SJSA1 (cell line): Measurements from ENCODE around the gene AMBRA1. TPM values are rescaled to one million over a fixed set of nuclear protein-coding genes. Genes with fewer than 3 reads are reported as not detected.

Experiments
- DNase-seq, 2 experiments: peaks; one replicate each; pipeline ENCODE4 v3.0.0-alpha.2; 2015 to 2020; ENCODE audit warnings: low spot score in 2 of 2, low read depth in 1 of 2
- H3K27ac ChIP-seq: fragments of 250-450 bp; sonication (Bioruptor Pico); 2 replicates; pipeline ENCODE4 v1.5.1; 2020; ENCODE audit warnings: mild to moderate bottlenecking, moderate library complexity
- H3K27me3 ChIP-seq: fragments of 250-450 bp; sonication (Bioruptor Pico); replicated peaks from 2 replicates; pipeline ENCODE4 v1.5.1; 2020; ENCODE audit warnings: mild to moderate bottlenecking, moderate library complexity
- H3K36me3 ChIP-seq: fragments of 250-450 bp; sonication (Bioruptor Pico); 2 replicates; pipeline ENCODE4 v1.5.1; 2020; ENCODE audit warnings: mild to moderate bottlenecking
- H3K4me1 ChIP-seq: fragments of 250-450 bp; sonication (Bioruptor Pico); replicated peaks from 2 replicates; pipeline ENCODE4 v1.6.1; 2021; ENCODE audit warnings: mild to moderate bottlenecking
- H3K4me3 ChIP-seq: fragments of 250-450 bp; sonication (Bioruptor Pico); 2 replicates; pipeline ENCODE4 v1.5.1; 2020; ENCODE audit warnings: mild to moderate bottlenecking
- H3K9me3 ChIP-seq: fragments of 250-450 bp; sonication (Bioruptor Pico); replicated peaks from 2 replicates; pipeline ENCODE4 v1.5.1; 2020; ENCODE audit warnings: mild to moderate bottlenecking
- total RNA-seq: library from RNA; depleted of rRNA; stranded (reverse); fragments of >200 nt; shearing (Covaris generic); gene quantifications from 2 replicates; pipeline ENCODE4 v1.2.3, GENCODE V29; 2014; rRNA removed

AMBRA1 gene, protein sequence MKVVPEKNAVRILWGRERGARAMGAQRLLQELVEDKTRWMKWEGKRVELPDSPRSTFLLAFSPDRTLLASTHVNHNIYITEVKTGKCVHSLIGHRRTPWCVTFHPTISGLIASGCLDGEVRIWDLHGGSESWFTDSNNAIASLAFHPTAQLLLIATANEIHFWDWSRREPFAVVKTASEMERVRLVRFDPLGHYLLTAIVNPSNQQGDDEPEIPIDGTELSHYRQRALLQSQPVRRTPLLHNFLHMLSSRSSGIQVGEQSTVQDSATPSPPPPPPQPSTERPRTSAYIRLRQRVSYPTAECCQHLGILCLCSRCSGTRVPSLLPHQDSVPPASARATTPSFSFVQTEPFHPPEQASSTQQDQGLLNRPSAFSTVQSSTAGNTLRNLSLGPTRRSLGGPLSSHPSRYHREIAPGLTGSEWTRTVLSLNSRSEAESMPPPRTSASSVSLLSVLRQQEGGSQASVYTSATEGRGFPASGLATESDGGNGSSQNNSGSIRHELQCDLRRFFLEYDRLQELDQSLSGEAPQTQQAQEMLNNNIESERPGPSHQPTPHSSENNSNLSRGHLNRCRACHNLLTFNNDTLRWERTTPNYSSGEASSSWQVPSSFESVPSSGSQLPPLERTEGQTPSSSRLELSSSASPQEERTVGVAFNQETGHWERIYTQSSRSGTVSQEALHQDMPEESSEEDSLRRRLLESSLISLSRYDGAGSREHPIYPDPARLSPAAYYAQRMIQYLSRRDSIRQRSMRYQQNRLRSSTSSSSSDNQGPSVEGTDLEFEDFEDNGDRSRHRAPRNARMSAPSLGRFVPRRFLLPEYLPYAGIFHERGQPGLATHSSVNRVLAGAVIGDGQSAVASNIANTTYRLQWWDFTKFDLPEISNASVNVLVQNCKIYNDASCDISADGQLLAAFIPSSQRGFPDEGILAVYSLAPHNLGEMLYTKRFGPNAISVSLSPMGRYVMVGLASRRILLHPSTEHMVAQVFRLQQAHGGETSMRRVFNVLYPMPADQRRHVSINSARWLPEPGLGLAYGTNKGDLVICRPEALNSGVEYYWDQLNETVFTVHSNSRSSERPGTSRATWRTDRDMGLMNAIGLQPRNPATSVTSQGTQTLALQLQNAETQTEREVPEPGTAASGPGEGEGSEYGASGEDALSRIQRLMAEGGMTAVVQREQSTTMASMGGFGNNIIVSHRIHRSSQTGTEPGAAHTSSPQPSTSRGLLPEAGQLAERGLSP (N-terminal part only)
- 15.2 and 16.4 TPM in 2 replicates for total RNA-seq

DNA sequence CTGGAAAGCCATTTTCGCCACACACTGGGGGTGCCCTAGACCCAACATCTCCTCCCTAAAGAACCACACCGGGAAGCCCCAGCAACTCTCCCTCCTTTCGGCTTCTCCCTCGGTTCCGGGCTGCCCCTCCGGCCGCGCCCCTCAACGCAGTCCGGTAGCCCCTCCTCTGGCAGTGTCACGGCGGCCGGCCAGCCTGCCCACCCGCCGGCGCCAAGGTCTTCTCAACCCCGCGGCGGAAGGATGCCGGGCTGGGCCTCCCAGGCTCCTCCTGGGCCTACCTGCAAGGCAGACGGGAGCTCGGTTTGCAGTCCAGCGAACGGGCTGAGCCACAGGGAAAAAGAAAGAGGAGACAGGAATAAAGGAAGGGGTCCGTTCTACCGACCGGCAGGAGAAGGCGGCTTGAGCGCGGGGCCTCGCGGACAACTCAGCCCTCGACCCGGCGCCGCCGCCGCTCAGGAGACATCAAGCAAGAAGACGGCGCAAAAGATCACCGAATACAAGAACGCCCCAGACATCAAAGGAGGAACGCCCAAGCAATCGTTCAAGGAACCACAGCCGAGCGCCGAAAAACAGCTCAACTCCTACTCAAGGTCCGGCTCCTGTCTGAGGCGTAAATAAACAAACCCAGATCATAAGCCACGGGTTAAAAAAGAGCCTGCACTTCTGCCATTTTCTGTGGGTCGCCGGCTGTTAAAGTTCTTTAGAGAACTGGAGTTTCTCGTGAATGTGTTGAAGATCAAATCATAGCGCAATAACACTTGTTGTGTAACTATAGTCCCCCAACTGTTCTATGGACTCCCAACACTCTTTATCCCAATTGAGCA, at the start of gene AMBRA1:
TSS of gene AMBRA1 (minus strand) at position 474 of the 824 bp plus-strand sequence. CDS start 45,643 bp downstream, outside the sequence.
- Histone ChIP-seq H3K4me3 (peak within 1 kb of the TSS; percentile 64), H3K9me3 (no peaks in the 10 kb centered on the region), H3K4me1 (peaks cover 13% of the 10 kb centered on the region), H3K36me3 (peaks cover 3% of the 10 kb centered on the region; the same call in 1 of the 2 replicates), H3K27ac (peak within 1 kb of the TSS; percentile 29), H3K27me3 (no peaks in the 10 kb centered on the region)
- peak; percentile 84 to 88 for DNase-seq

DNA sequence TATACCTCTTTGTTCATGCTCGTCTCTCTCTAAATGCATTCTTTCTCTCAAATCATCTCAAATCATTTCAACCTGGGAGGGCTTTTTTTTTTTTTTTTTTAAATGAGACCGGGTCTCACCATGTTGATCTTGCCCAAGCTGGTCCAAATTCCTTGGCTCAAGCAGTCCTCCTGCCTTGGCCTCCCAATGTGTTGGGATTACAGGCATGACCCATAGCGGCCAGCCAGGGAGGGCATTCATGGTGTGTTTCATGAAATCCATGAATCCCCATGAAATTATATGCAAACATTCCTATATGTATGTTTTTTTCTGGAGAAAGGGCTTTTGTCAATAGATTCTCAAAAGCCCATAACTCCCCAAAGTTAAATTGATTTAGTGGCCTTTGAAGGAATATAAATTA, 49.7 kb upstream of the AMBRA1 start:
- Histone ChIP-seq H3K9me3 (no peaks in the 10 kb centered on the region), H3K27me3 (no peaks in the 10 kb centered on the region), H3K4me3 (no peak overlapping the region), H3K4me1 (peaks cover 4% of the 10 kb centered on the region; the same call in 1 of the 2 replicates), H3K36me3 (peaks cover 21% of the 10 kb centered on the region), H3K27ac (no peak overlapping the region)
- no peak for DNase-seq

GRCh38 chr11:46642627-46643335, 49.0 kb upstream of the AMBRA1 start:
- Histone ChIP-seq H3K4me1 (no peaks in the 10 kb centered on the region), H3K4me3 (no peak overlapping the region), H3K27ac (no peak overlapping the region), H3K9me3 (no peaks in the 10 kb centered on the region), H3K36me3 (peaks cover 15% of the 10 kb centered on the region), H3K27me3 (no peaks in the 10 kb centered on the region)
- DNase-seq, result no peak

GRCh38 chr11:46641639-46642038, 47.8 kb upstream of the AMBRA1 start:
- no peak for DNase-seq
- H3K4me1 ChIP-seq, result no peaks in the 10 kb centered on the region
- peaks cover 10% of the 10 kb centered on the region for H3K36me3 ChIP-seq
- H3K27me3 ChIP-seq, result no peaks in the 10 kb centered on the region
- H3K27ac ChIP-seq, result no peak overlapping the region
- H3K9me3 ChIP-seq, result no peaks in the 10 kb centered on the region
- no peak overlapping the region for H3K4me3 ChIP-seq

DNA sequence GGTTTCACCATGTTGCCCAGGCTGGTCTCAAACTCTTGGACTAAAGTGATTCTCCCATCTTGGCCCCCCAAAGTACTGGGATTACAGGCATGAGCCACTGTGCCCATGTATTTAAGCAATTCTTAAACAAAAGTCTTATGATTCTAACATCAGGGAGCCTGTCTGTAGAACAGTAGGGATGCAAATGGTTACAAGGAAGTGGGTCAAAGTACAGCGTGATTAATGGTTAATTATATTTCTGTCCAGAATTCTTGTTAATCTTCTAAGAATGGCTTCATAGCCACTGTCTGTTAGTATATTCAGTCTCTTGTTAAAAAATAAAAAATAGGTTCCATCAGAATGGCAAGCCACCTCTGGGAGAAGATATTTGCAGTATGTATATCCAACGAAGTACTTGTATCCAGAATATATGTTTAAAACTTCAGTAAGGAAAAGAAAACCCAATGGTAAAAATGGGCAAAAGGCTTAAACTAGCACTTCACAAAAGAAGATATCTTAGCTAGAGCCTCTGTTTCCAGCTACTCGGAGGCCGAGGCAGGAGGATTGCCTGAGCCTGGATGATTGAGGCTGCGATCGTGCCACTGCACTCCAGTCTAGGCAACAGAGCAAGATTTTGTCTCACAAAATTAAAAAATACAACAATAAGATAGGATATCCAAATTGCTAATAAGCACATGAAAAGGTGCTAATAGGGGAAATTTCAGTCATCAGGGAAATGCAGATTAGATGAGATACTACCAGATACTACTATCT, 46.4 kb upstream of the AMBRA1 start:
- no peaks in the 10 kb centered on the region for H3K9me3 ChIP-seq
- H3K27me3 ChIP-seq, result no peaks in the 10 kb centered on the region
- H3K4me3 ChIP-seq, result no peak overlapping the region
- no peak for DNase-seq
- H3K36me3 ChIP-seq, result peaks cover 3% of the 10 kb centered on the region; the same call in 1 of the 2 replicates
- no peak overlapping the region for H3K27ac ChIP-seq
- H3K4me1 ChIP-seq, result no peaks in the 10 kb centered on the region

- Histone ChIP-seq H3K4me1 (no peaks in the 10 kb centered on the region), H3K36me3 (peaks cover 3% of the 10 kb centered on the region; the same call in 1 of the 2 replicates), H3K27ac (no peak overlapping the region), H3K27me3 (no peaks in the 10 kb centered on the region), H3K9me3 (no peaks in the 10 kb centered on the region), H3K4me3 (no peak overlapping the region)
- no peak for DNase-seq
These were observed 45.5 kb upstream of the AMBRA1 start for GRCh38 chr11:46639197-46639839.

- Histone ChIP-seq H3K4me3 (no peak overlapping the region), H3K27me3 (no peaks in the 10 kb centered on the region), H3K9me3 (no peaks in the 10 kb centered on the region), H3K4me1 (no peaks in the 10 kb centered on the region), H3K36me3 (peaks cover 4% of the 10 kb centered on the region), H3K27ac (no peak overlapping the region)
- no peak for DNase-seq
These were observed 43.7 kb upstream of the AMBRA1 start for GRCh38 chr11:46637546-46637945.

GRCh38 chr11:46635557-46636139, 41.8 kb upstream of the AMBRA1 start:
- no peak for DNase-seq
- H3K27me3 ChIP-seq, result no peaks in the 10 kb centered on the region
- H3K4me1 ChIP-seq, result no peaks in the 10 kb centered on the region
- H3K36me3 ChIP-seq, result peaks cover 8% of the 10 kb centered on the region
- H3K4me3 ChIP-seq, result no peak overlapping the region
- no peaks in the 10 kb centered on the region for H3K9me3 ChIP-seq
- H3K27ac ChIP-seq, result no peak overlapping the region

DNA sequence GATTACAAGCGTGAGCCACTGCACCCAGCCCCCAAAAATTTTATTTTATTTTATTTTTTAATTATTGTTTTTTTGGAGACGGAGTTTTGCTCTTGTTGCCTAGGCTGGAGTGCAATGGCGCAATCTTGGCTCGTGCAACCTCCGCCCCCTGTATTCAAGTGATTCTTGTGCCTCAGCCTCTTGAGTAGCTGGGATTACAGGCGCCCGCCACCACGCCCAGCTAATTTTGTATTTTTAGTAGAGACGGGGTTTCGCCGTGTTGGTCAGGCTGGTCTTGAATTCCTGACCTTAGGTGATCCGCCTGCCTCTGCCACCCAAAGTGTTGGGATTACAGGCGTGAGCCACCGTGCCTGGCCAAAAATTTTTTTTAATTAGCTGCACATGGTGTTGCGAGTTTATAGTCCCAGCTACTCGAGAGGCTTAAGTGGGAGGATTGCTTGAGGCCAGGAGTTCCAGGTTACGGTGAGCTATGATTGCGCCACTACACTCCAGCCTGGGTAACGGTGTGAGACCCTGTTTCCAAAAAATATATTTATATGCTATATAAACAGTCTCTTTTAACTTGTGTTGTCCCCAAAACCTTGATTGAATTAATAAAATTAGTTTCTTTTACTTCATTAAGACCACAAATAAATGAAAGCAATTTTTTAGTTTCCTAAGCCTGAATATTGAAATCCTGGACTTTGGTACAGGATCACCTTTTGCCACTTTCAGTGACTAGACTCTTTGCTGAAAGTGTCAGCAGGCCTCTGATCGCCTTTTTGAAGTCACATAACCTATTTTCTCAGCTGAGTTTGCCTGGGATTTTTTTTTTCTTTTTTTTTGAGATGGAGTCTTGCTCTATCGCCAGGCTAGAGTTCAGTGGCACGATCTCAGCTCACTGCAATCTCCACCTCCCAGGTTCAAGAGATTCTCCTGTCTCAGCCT, 39.7 kb upstream of the AMBRA1 start:
- H3K4me3 ChIP-seq, result no peak overlapping the region
- peaks cover 8% of the 10 kb centered on the region for H3K36me3 ChIP-seq
- DNase-seq, result no peak
- H3K4me1 ChIP-seq, result no peaks in the 10 kb centered on the region
- no peaks in the 10 kb centered on the region for H3K27me3 ChIP-seq
- no peak overlapping the region for H3K27ac ChIP-seq
- H3K9me3 ChIP-seq, result no peaks in the 10 kb centered on the region

GRCh38 chr11:46632502-46632901, 38.7 kb upstream of the AMBRA1 start:
- no peak overlapping the region for H3K4me3 ChIP-seq
- no peak overlapping the region for H3K27ac ChIP-seq
- no peak for DNase-seq
- no peaks in the 10 kb centered on the region for H3K27me3 ChIP-seq
- H3K9me3 ChIP-seq, result no peaks in the 10 kb centered on the region
- no peaks in the 10 kb centered on the region for H3K4me1 ChIP-seq
- H3K36me3 ChIP-seq, result peaks cover 8% of the 10 kb centered on the region; the same call in 1 of the 2 replicates
